ENCODE data around the gene GALNT6. TPM values are rescaled to one million over a fixed set of nuclear protein-coding genes. Genes with fewer than 3 reads are reported as not detected.

GALNT6 gene
- polyA plus RNA-seq, 6 donors from 2014 or later = 3.3 to 25.6 (median 13.2) TPM

GRCh38 chr12:51388069-51388799, 3.0 kb downstream of the GALNT6 start:
- Mint-ChIP-seq H3K9me3 (no peaks in the 10 kb centered on the region), H3K36me3 (peaks cover 0 to 5% of the 10 kb centered on the region in 2 donors), H3K4me3 (peak overlapping the region in 6 of 8 donors; percentile 4 to 78 (median 23)), H3K27me3 (no peaks in the 10 kb centered on the region), H3K4me1 (peaks cover 66 to 86% (median 80%) of the 10 kb centered on the region in 3 donors), H3K27ac (peak overlapping the region in 5 of 6 donors; percentile 19 to 82 (median 60))
- ATAC-seq (ENCODE audit: low read depth in 2 of 2) = no peak
- no peak for DNase-seq

DNA sequence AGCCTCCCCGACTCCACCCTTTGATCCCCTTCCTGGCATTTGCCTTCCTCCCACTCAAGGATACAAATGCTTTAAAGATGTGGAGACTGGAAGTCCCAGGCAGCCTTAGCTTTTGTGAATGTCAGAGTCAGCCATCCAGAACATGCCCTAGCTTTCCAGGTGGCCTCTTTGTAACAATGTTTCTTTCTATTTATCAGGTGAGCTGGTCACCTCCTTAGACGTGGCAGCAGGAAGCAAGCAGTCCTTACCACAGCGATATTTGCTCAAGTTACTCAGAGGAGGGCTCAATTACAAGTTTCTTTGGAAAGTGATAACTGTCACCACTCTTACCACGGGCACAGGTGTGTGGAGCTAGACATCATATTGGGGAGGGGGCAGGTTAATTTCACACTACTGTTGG, 4.9 kb downstream of the GALNT6 start:
- H3K36me3 Mint-ChIP-seq = peaks cover 11 to 12% of the 10 kb centered on the region in 2 donors
- H3K27me3 Mint-ChIP-seq = no peaks in the 10 kb centered on the region
- peak overlapping the region in 1 of 8 donors; percentile 44 for H3K4me3 Mint-ChIP-seq
- H3K4me1 Mint-ChIP-seq = peaks cover 74 to 92% (median 83%) of the 10 kb centered on the region in 3 donors
- peak overlapping the region in 2 of 6 donors; percentile 46 to 58 for H3K27ac Mint-ChIP-seq
- H3K9me3 Mint-ChIP-seq = no peaks in the 10 kb centered on the region
- DNase-seq (no peak), ATAC-seq (ENCODE audit: low read depth in 2 of 2) (no peak)

DNA sequence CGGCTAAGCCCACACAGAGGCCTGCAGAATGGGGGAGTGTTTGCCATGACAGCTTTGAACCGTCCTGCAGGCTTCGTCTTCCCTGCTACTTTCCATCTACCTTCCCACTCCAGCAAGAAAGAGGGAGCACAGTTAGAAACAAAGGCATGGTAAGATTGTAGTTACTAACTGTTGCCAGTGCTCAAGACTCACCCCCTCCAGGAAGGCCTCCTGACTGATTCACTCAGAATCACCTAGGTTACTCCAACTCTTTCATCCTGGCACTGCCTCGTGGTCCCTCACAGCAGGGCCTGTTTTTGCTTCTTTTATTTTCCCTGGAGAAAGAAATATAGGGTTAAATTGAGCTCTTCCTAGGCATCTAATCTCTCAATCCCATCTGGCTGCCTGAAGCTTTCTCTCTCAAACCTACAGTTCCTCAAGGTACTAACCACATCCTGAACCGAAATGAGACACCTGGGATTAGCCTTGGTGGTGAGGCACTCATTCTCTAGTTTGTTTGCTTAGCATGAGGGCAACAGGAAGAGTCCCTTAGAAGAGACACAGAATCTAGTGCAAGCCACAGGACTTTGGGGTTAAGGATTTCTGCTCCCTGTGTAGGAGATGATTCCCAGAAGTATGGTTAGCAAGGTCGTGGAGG, 7.8 kb downstream of the GALNT6 start:
- peak overlapping the region in 5 of 8 donors; percentile 15 to 68 (median 54) for H3K4me3 Mint-ChIP-seq
- DNase-seq = no peak

GRCh38 chr12:51382173-51382572, 9.0 kb downstream of the GALNT6 start:
- Mint-ChIP-seq H3K4me1 (peaks cover 55 to 84% (median 73%) of the 10 kb centered on the region in 3 donors), H3K36me3 (peaks cover 25 to 37% of the 10 kb centered on the region in 2 donors), H3K9me3 (peaks cover 0 to 2% (median 0%) of the 10 kb centered on the region in 7 donors), H3K27me3 (peaks cover 0 to 13% (median 8%) of the 10 kb centered on the region in 3 donors), H3K4me3 (peak overlapping the region in 6 of 8 donors; percentile 7 to 55 (median 28)), H3K27ac (peak overlapping the region; percentile 4 to 75 (median 53))
- ATAC-seq (ENCODE audit: low read depth in 2 of 2) (peak; percentile 67), DNase-seq (no peak)

More for the DNA sequence above, 7.8 kb downstream of the GALNT6 start:
- Mint-ChIP-seq H3K9me3 (no peaks in the 10 kb centered on the region), H3K27me3 (peaks cover 0 to 4% (median 0%) of the 10 kb centered on the region in 3 donors), H3K36me3 (peaks cover 13 to 28% of the 10 kb centered on the region in 2 donors), H3K27ac (peak overlapping the region in 4 of 6 donors; percentile 4 to 84 (median 68)), H3K4me1 (peaks cover 54 to 85% (median 73%) of the 10 kb centered on the region in 3 donors)
- ATAC-seq (ENCODE audit: low read depth in 2 of 2) = peak; percentile 35 to 42

GRCh38 chr12:51381226-51382079, 9.8 kb downstream of the GALNT6 start:
- H3K27ac Mint-ChIP-seq = peak overlapping the region in 2 of 6 donors; percentile 55 to 73

GRCh38 chr12:51379571-51379970, 11.6 kb downstream of the GALNT6 start:
- Mint-ChIP-seq H3K36me3 (peaks cover 36 to 41% of the 10 kb centered on the region in 2 donors), H3K9me3 (peaks cover 0 to 2% (median 0%) of the 10 kb centered on the region in 7 donors), H3K4me1 (peaks cover 49 to 71% (median 65%) of the 10 kb centered on the region in 3 donors), H3K4me3 (no peak overlapping the region), H3K27ac (no peak overlapping the region), H3K27me3 (peaks cover 0 to 13% (median 8%) of the 10 kb centered on the region in 3 donors)
- no peak for ATAC-seq (ENCODE audit: low read depth in 2 of 2)
- no peak for DNase-seq

More at GRCh38 chr12:51381226-51382079, 9.8 kb downstream of the GALNT6 start:
- DNase-seq (no peak), ATAC-seq (ENCODE audit: low read depth in 2 of 2) (no peak)
- H3K9me3 Mint-ChIP-seq = peaks cover 0 to 2% (median 0%) of the 10 kb centered on the region in 7 donors
- H3K36me3 Mint-ChIP-seq = peaks cover 26 to 38% of the 10 kb centered on the region in 2 donors
- peaks cover 0 to 13% (median 8%) of the 10 kb centered on the region in 3 donors for H3K27me3 Mint-ChIP-seq
- H3K4me1 Mint-ChIP-seq = peaks cover 50 to 76% (median 68%) of the 10 kb centered on the region in 3 donors
- peak overlapping the region in 4 of 8 donors; percentile 10 to 57 (median 28) for H3K4me3 Mint-ChIP-seq

DNA sequence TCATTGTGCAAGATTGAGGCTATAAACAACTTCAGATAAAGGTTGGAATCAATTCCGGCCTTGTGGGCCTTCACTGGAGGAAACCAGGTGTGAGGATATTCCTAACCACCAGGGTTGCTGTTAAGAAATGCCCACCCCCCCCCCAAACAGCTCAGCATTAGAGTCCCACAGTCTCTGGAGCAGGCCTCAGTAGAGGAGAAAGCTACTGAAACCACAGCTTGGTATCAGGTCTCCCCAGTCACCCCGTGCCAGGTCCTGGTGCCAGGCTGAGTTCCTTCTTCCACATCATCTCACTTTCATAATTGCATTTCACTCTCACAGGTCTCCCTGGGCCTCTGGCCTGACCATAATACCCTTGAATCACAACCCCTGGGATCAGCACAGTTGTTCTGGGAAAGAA, 12.5 kb downstream of the GALNT6 start:
- peaks cover 41 to 43% of the 10 kb centered on the region in 2 donors for H3K36me3 Mint-ChIP-seq

GRCh38 chr12:51377099-51377984, 13.9 kb downstream of the GALNT6 start:
- peak overlapping the region in 3 of 6 donors; percentile 71 to 85 (median 76) for H3K27ac Mint-ChIP-seq
- H3K4me1 Mint-ChIP-seq = peaks cover 43 to 71% (median 59%) of the 10 kb centered on the region in 3 donors
- H3K9me3 Mint-ChIP-seq = peaks cover 0 to 5% (median 0%) of the 10 kb centered on the region in 7 donors
- ATAC-seq (ENCODE audit: low read depth in 2 of 2) (no peak), DNase-seq (no peak)
- H3K36me3 Mint-ChIP-seq = peaks cover 50 to 51% of the 10 kb centered on the region in 2 donors
- no peak overlapping the region for H3K4me3 Mint-ChIP-seq
- H3K27me3 Mint-ChIP-seq = peaks cover 0 to 13% (median 8%) of the 10 kb centered on the region in 3 donors

More for the DNA sequence above, 12.5 kb downstream of the GALNT6 start:
- Mint-ChIP-seq H3K27me3 (peaks cover 0 to 13% (median 8%) of the 10 kb centered on the region in 3 donors), H3K27ac (no peak overlapping the region), H3K4me3 (peak overlapping the region in 1 of 8 donors; percentile 45), H3K9me3 (peaks cover 0 to 2% (median 0%) of the 10 kb centered on the region in 7 donors), H3K4me1 (peaks cover 46 to 71% (median 59%) of the 10 kb centered on the region in 3 donors)
- ATAC-seq (ENCODE audit: low read depth in 2 of 2) = peak; percentile 41 to 58
- no peak for DNase-seq

GRCh38 chr12:51374856-51375255, 16.4 kb downstream of the GALNT6 start:
- Mint-ChIP-seq H3K36me3 (peaks cover 44 to 45% of the 10 kb centered on the region in 2 donors), H3K27ac (peak overlapping the region in 2 of 6 donors; percentile 41 to 66)

DNA sequence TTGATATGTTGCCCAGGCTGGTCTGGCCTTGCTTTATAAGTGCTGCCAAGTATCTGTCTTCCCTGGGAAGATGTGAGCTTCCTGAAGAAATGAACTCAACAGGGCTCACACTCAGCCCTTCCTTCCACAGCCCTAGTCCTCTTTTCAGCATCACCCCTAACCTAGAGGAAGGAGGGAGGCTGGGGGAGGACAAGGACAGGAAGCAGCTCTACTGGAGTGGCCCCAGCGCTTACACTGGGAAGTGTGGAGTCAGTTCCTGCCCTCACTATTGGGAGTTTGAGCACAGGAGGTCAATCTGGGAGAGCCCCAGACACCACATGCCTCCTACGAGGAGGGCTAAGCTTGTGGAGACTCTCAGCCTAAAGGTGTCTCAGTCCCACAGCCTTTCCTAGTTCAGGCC, 16.8 kb downstream of the GALNT6 start:
- Mint-ChIP-seq H3K4me1 (peaks cover 52 to 74% (median 66%) of the 10 kb centered on the region in 3 donors), H3K4me3 (peak overlapping the region in 1 of 8 donors; percentile 10), H3K27me3 (peaks cover 0 to 13% (median 8%) of the 10 kb centered on the region in 3 donors), H3K9me3 (peaks cover 0 to 5% (median 0%) of the 10 kb centered on the region in 7 donors), H3K36me3 (peaks cover 44 to 45% of the 10 kb centered on the region in 2 donors), H3K27ac (peak overlapping the region in 2 of 6 donors; percentile 38 to 41)
- ATAC-seq (ENCODE audit: low read depth in 2 of 2) (no peak), DNase-seq (no peak)

More at GRCh38 chr12:51374856-51375255, 16.4 kb downstream of the GALNT6 start:
- H3K27me3 Mint-ChIP-seq = peaks cover 0 to 13% (median 8%) of the 10 kb centered on the region in 3 donors
- DNase-seq = no peak
- ATAC-seq (ENCODE audit: low read depth in 2 of 2) = no peak
- H3K9me3 Mint-ChIP-seq = peaks cover 0 to 5% (median 0%) of the 10 kb centered on the region in 7 donors
- peaks cover 47 to 72% (median 64%) of the 10 kb centered on the region in 3 donors for H3K4me1 Mint-ChIP-seq
- H3K4me3 Mint-ChIP-seq = peak overlapping the region in 1 of 8 donors; percentile 17

- peaks cover 0 to 5% (median 0%) of the 10 kb centered on the region in 7 donors for H3K9me3 Mint-ChIP-seq
- peak overlapping the region; percentile 12 to 92 (median 42) for H3K27ac Mint-ChIP-seq
- H3K4me1 Mint-ChIP-seq = peaks cover 52 to 74% (median 65%) of the 10 kb centered on the region in 3 donors
Measured at GRCh38 chr12:51373187-51373586, 18.0 kb downstream of the GALNT6 start.

More at GRCh38 chr12:51373187-51373586, 18.0 kb downstream of the GALNT6 start:
- Mint-ChIP-seq H3K27me3 (peaks cover 0 to 8% (median 7%) of the 10 kb centered on the region in 3 donors), H3K4me3 (peak overlapping the region in 3 of 8 donors; percentile 2 to 45 (median 9)), H3K36me3 (peaks cover 38 to 42% of the 10 kb centered on the region in 2 donors)
- ATAC-seq (ENCODE audit: low read depth in 2 of 2) (no peak), DNase-seq (no peak)

Data from naive B cell (primary cell).